IMR-90 (cell line): ENCODE data around the gene ABCC5. TPM values are rescaled to one million over a fixed set of nuclear protein-coding genes. Genes with fewer than 3 reads are reported as not detected.

Source experiments
- ATAC-seq: fragments of 200-7000 bp; cut with Tn5 transposase; 2 replicates; pipeline ENCODE4 v1.9.1; 2020; ENCODE audit warnings: low read depth, mild to moderate bottlenecking, moderate library complexity
- BruUV-seq: library from RNA; stranded (reverse); fragments of 400-500 nt; replicated peaks from 2 replicates; lab custom pipeline; 2021; lab: Mats Ljungman, UMichigan
- CTCF ChIA-PET: fragments of 300-600 bp; formaldehyde crosslinking; extraction: SDS; loops from one replicate; lab custom pipeline; 2021; ENCODE audit warnings: antibody characterized with exemption; lab: Yijun Ruan, JAX
- POLR2A ChIA-PET: fragments of 300-600 bp; sonication (Branson Sonifier 250); formaldehyde crosslinking; loops from one replicate; lab custom pipeline; 2022; ENCODE audit warnings: antibody characterized with exemption; ENCODE audit not compliant: unreplicated experiment; lab: Charles Lee
- DNase-seq: peaks from one replicate; pipeline ENCODE4 v3.0.0; 2013
- H2AFZ ChIP-seq: replicated peaks from 2 replicates; pipeline ENCODE3; 2013; ENCODE audit warnings: low read length, mild to moderate bottlenecking; ENCODE audit not compliant: poor library complexity
- H2AK5ac ChIP-seq: 2 replicates; pipeline ENCODE4 v1.6.1; 2013; ENCODE audit warnings: low read depth, low read length, inconsistent platforms
- H2AK9ac ChIP-seq: replicated peaks from 2 replicates; pipeline ENCODE3; 2013; ENCODE audit warnings: mild to moderate bottlenecking, low read depth, low read length, moderate library complexity; ENCODE audit not compliant: poor library complexity
- H2BK120ac ChIP-seq: 2 replicates; pipeline ENCODE4 v1.6.1; 2013; ENCODE audit warnings: low read depth, low read length, inconsistent platforms
- H2BK15ac ChIP-seq: 3 replicates; pipeline ENCODE4 v1.6.1; 2013; ENCODE audit warnings: low read depth, low read length, inconsistent platforms
- H2BK20ac ChIP-seq: 2 replicates; pipeline ENCODE4 v1.6.1; 2013; ENCODE audit warnings: low read depth, mild to moderate bottlenecking, inconsistent platforms, low read length, moderate library complexity
- H2BK5ac ChIP-seq: 2 replicates; pipeline ENCODE4 v1.6.1; 2013; ENCODE audit warnings: mild to moderate bottlenecking, low read depth, low read length, inconsistent platforms; ENCODE audit not compliant: poor library complexity, severe bottlenecking
- H3K14ac ChIP-seq: replicated peaks from 2 replicates; pipeline ENCODE4 v1.6.1; 2013; ENCODE audit warnings: low read depth, low read length, inconsistent platforms
- H3K18ac ChIP-seq: 2 replicates; pipeline ENCODE4 v1.6.1; 2013; ENCODE audit warnings: low read depth, low read length, control low read depth
- H3K23ac ChIP-seq: 2 replicates; pipeline ENCODE4 v1.6.1; 2013; ENCODE audit warnings: low read depth, low read length, inconsistent platforms
- H3K27ac ChIP-seq: 2 replicates; pipeline ENCODE4 v1.5.1; 2013; ENCODE audit warnings: mild to moderate bottlenecking, control low read depth, low read length; ENCODE audit not compliant: insufficient read depth
- H3K27me3 ChIP-seq: 2 replicates; pipeline ENCODE4 v1.6.1; 2013; ENCODE audit warnings: low read length; ENCODE audit not compliant: control insufficient read depth, insufficient read depth
- H3K36me3 ChIP-seq: 2 replicates; pipeline ENCODE4 v1.6.1; 2013; ENCODE audit warnings: low read length, mixed read lengths; ENCODE audit not compliant: control insufficient read depth, insufficient read depth
- H3K4ac ChIP-seq: 2 replicates; pipeline ENCODE4 v1.6.1; 2013; ENCODE audit warnings: low read depth, low read length, inconsistent platforms
- H3K4me1 ChIP-seq: 2 replicates; pipeline ENCODE4 v1.6.1; 2013; ENCODE audit warnings: low read length, mixed read lengths; ENCODE audit not compliant: control insufficient read depth, insufficient read depth
- H3K4me2 ChIP-seq: 2 replicates; pipeline ENCODE4 v1.6.1; 2013; ENCODE audit warnings: low read depth, mild to moderate bottlenecking, control low read depth, low read length, moderate library complexity
- H3K4me3 ChIP-seq: 2 replicates; pipeline ENCODE4 v1.5.1; 2013; ENCODE audit warnings: low read depth, mild to moderate bottlenecking, control low read depth, low read length, moderate library complexity; ENCODE audit not compliant: insufficient read depth
- H3K56ac ChIP-seq: 2 replicates; pipeline ENCODE4 v1.6.1; 2013; ENCODE audit warnings: low read length, inconsistent platforms; ENCODE audit not compliant: insufficient read depth; ENCODE audit errors: extremely low read depth
- H3K79me1 ChIP-seq, 2 experiments: 2 replicates each; pipeline ENCODE4 v1.6.1; 2013; ENCODE audit warnings: low read length in 2 of 2, inconsistent platforms in 1 of 2, low read depth in 1 of 2
- H3K9ac ChIP-seq: 2 replicates; pipeline ENCODE4 v1.6.1; 2013; ENCODE audit warnings: low read depth, low read length, control low read depth
- H3K9me1 ChIP-seq: 2 replicates; pipeline ENCODE4 v1.6.1; 2013; ENCODE audit warnings: low read length, inconsistent platforms; ENCODE audit not compliant: insufficient read depth
- H3K9me3 ChIP-seq: 2 replicates; pipeline ENCODE4 v1.6.1; 2013; ENCODE audit warnings: low read length; ENCODE audit not compliant: control insufficient read depth, insufficient read depth
- H4K20me1 ChIP-seq: 2 replicates; pipeline ENCODE4 v1.6.1; 2013; ENCODE audit warnings: low read length, inconsistent platforms; ENCODE audit not compliant: insufficient read depth
- H4K5ac ChIP-seq: 2 replicates; pipeline ENCODE4 v1.6.1; 2013; ENCODE audit warnings: mild to moderate bottlenecking, low read depth, low read length, control low read depth
- H4K8ac ChIP-seq, 2 experiments: 2 replicates each; pipeline ENCODE4 v1.6.1; 2013; ENCODE audit warnings: low read depth in 2 of 2, low read length in 2 of 2, control low read depth in 1 of 2, inconsistent platforms in 1 of 2
- H4K91ac ChIP-seq: 2 replicates; pipeline ENCODE4 v1.6.1; 2013; ENCODE audit warnings: low read depth, low read length, inconsistent platforms; ENCODE audit not compliant: insufficient read depth
- CEBPB ChIP-seq: IDR thresholded peaks from 2 replicates; pipeline ENCODE4 v1.6.1; 2012; ENCODE audit warnings: low read depth, low read length, improper control_type of control experiment
- WGBS, 2 experiments: methylation state at CpG; one replicate each; pipeline versions ENCODE4 v1.1.5 to v1.1.7; 2013; ENCODE audit warnings: missing lambda C conversion rate in 2 of 2; ENCODE audit not compliant: insufficient read length in 1 of 2; ENCODE audit errors: extremely low coverage in 2 of 2; 5-methylcytosine and 5-hydroxymethylcytosine counted together
- dilution Hi-C: fragments of 300-500 bp; cut with HindIII; formaldehyde crosslinking; loops from one replicate; pipeline ENCODE4 v1.14.3; 2018; ENCODE audit warnings: low sequenced_read_pairs; ENCODE audit not compliant: unreplicated experiment
- in situ Hi-C: fragments of 300-500 bp; cut with MboI; formaldehyde crosslinking; loops from 3 replicates; pipeline ENCODE4 v1.14.3; 2019; ENCODE audit warnings: low sequenced_read_pairs, inconsistent platforms, mixed read lengths
- intact Hi-C: fragments of 100-400 bp; cut with micrococcal nuclease; formaldehyde crosslinking; loops from 2 replicates; pipeline ENCODE4 v1.10.0; 2022
- polyA plus RNA-seq, 3 experiments: library from polyadenylated mRNA; depleted of rRNA; stranded (reverse); fragments of >200 nt; gene quantifications; 2 replicates each; pipeline ENCODE4 v1.2.3, GENCODE V29; 2012; ENCODE audit warnings: low replicate concordance in 1 of 3
- total RNA-seq: library from RNA; depleted of rRNA; stranded (reverse); fragments of >200 nt; gene quantifications from 2 replicates; pipeline ENCODE4 v1.2.3, GENCODE V29; 2012

ABCC5 gene
- total and polyA plus RNA-seq, 2 of the 4 experiments (the other 2 are of a cell fraction): 8.4 to 17.7 TPM

- dilution Hi-C loops (no loop called here), intact Hi-C loops (no loop called here), in situ Hi-C loops (no loop called here)
- no peak overlapping the region for H2BK5ac ChIP-seq
- no TSS peak for BruUV-seq
- 0 out of 2 replicates have a peak, but pooled peaks cover 3% of the 10 kb centered on the region for H3K9me1 ChIP-seq
- POLR2A ChIA-PET: no interaction called here
- TF ChIP-seq CEBPB: no peak
- H3K14ac ChIP-seq: no peak overlapping the region
- H3K4me2 ChIP-seq: no peak overlapping the region
- CTCF ChIA-PET: no interaction called here
- H3K23ac ChIP-seq: no peak overlapping the region
- H3K9me3 ChIP-seq: no peaks in the 10 kb centered on the region
- H3K56ac ChIP-seq: no peak overlapping the region
- H2BK15ac ChIP-seq: no peak overlapping the region
- H3K4me3 ChIP-seq: no peak overlapping the region
- no peaks in the 10 kb centered on the region; a peak in 1 of 4 replicates for H3K79me1 ChIP-seq
- H4K20me1 ChIP-seq: no peaks in the 10 kb centered on the region; the same call in 1 of the 2 replicates
- DNase-seq (no peak), ATAC-seq (no peak)
- no peak overlapping the region for H3K18ac ChIP-seq
- WGBS, 2 experiments: no CpG with 5 or more reads among the region's 3 CpGs
- no peaks in the 10 kb centered on the region for H3K27me3 ChIP-seq
- H3K9ac ChIP-seq: no peak overlapping the region
- no peak overlapping the region for H4K5ac ChIP-seq
- H3K4me1 ChIP-seq: peaks cover 7% of the 10 kb centered on the region
- H2BK20ac ChIP-seq: no peak overlapping the region
- H2AFZ ChIP-seq: no peak overlapping the region
- H2BK120ac ChIP-seq: no peak overlapping the region
- no peak overlapping the region for H4K8ac ChIP-seq
- H2AK5ac ChIP-seq: no peak overlapping the region
- H4K91ac ChIP-seq: no peak overlapping the region
- H2AK9ac ChIP-seq: no peak overlapping the region
- no peak overlapping the region for H3K4ac ChIP-seq
- H3K27ac ChIP-seq: no peak overlapping the region
- peaks cover 29% of the 10 kb centered on the region for H3K36me3 ChIP-seq
Measured at GRCh38 chr3:183927059-183927458, 90.6 kb downstream of the ABCC5 start.
